K562 (cell line): ENCODE results near the gene CD47. TPM values are rescaled to one million over a fixed set of nuclear protein-coding genes. Genes with fewer than 3 reads are reported as not detected.

ENCODE experiments used
- ATAC-seq: fragments of 200-7000 bp; cut with Tn5 transposase; 3 replicates; pipeline ENCODE4 v1.9.1; 2020; ENCODE audit warnings: moderate library complexity
- BruUV-seq: library from RNA; stranded (reverse); fragments of 400-500 nt; replicated peaks from 2 replicates; lab custom pipeline; 2021; lab: Mats Ljungman, UMichigan
- CTCF ChIA-PET: fragments of 300-600 bp; formaldehyde crosslinking; extraction: SDS; loops from one replicate; lab custom pipeline; 2021; ENCODE audit warnings: low intra/inter-chr PET ratio; lab: Yijun Ruan, JAX
- POLR2A ChIA-PET: fragments of 300-600, 350-650 bp; sonication (Branson Sonifier 250); formaldehyde crosslinking; extraction: SDS; loops from one replicate; lab custom pipeline; 2021; ENCODE audit warnings: antibody characterized with exemption, inconsistent platforms; lab: Yijun Ruan, JAX
- DNase-seq, 4 experiments: peaks; one replicate each; pipeline versions ENCODE4 v3.0.0 to v3.0.0-alpha.2; 2011 to 2018; ENCODE audit warnings: low spot score in 3 of 4, mixed read lengths in 3 of 4; ENCODE audit errors: extremely low read depth in 1 of 4
- FAIRE-seq: peaks from 2 replicates; lab custom pipeline; 2011; peaks lifted over from hg19 to GRCh38; lab: Jason Lieb, UNC
- H2AFZ ChIP-seq: 2 replicates; pipeline ENCODE4 v1.6.0; 2011; ENCODE audit warnings: low read depth, low read length, control low read depth, inconsistent platforms
- H3K27ac ChIP-seq: fragments of 200-600 bp; 3 replicates; pipeline ENCODE4 v1.8.0; 2011; ENCODE audit warnings: low read depth, mild to moderate bottlenecking, control low read depth, inconsistent platforms, low read length, moderate library complexity, mixed read lengths; ENCODE audit errors: extremely low read depth
- H3K27me3 ChIP-seq, 2 experiments: fragments of 300-600 bp in 1 of 2; 2 replicates in 1 of 2; 3 replicates in 1 of 2; pipeline versions ENCODE4 v1.6.0 to v1.8.0; 2011; ENCODE audit warnings: inconsistent platforms in 2 of 2, low read length in 2 of 2, mild to moderate bottlenecking in 1 of 2, mixed read lengths in 1 of 2, moderate library complexity in 1 of 2; ENCODE audit not compliant: control insufficient read depth in 2 of 2, insufficient read depth in 2 of 2
- H3K36me3 ChIP-seq: fragments of 300-600 bp; 3 replicates; pipeline ENCODE4 v1.8.0; 2011; ENCODE audit warnings: mild to moderate bottlenecking, low read length, inconsistent platforms; ENCODE audit not compliant: control insufficient read depth, insufficient read depth
- H3K4me1 ChIP-seq, 2 experiments: fragments of 200-600 bp in 1 of 2; replicated peaks in 1 of 2; 2 replicates in 1 of 2; 3 replicates in 1 of 2; pipeline versions ENCODE4 v1.5.1 to v1.8.0; 2011; ENCODE audit warnings: inconsistent platforms in 2 of 2, low read length in 2 of 2, mild to moderate bottlenecking in 1 of 2, mixed read lengths in 1 of 2, moderate library complexity in 1 of 2; ENCODE audit not compliant: control insufficient read depth in 2 of 2, insufficient read depth in 2 of 2
- H3K4me2 ChIP-seq: 2 replicates; pipeline ENCODE4 v1.6.1; 2011; ENCODE audit warnings: low read length, control low read depth, inconsistent platforms, mixed read lengths; ENCODE audit not compliant: insufficient read depth
- H3K4me3 ChIP-seq: fragments of 200-600 bp; sonication (generic), shearing (Covaris generic); 2 replicates; pipeline ENCODE4 v1.5.1; 2016; ENCODE audit warnings: control low read depth, inconsistent platforms
- H3K79me2 ChIP-seq: fragments of 200-600 bp; 3 replicates; pipeline ENCODE4 v1.8.0; 2011; ENCODE audit warnings: low read length, inconsistent platforms; ENCODE audit not compliant: control insufficient read depth, insufficient read depth
- H3K9ac ChIP-seq, 2 experiments: 2 replicates each; pipeline versions ENCODE4 v1.6.0 to v1.6.1; 2011; ENCODE audit warnings: low read depth in 2 of 2, low read length in 2 of 2, control low read depth in 1 of 2, inconsistent platforms in 1 of 2, mild to moderate bottlenecking in 1 of 2, mixed read lengths in 1 of 2; ENCODE audit not compliant: insufficient read depth in 1 of 2
- H3K9me1 ChIP-seq: one replicate; pipeline ENCODE4 v1.6.0; 2011; ENCODE audit warnings: inconsistent platforms, mild to moderate bottlenecking, low read length, moderate library complexity; ENCODE audit not compliant: control insufficient read depth, insufficient read depth
- H3K9me3 ChIP-seq: replicated peaks from 2 replicates; pipeline ENCODE4 v1.5.1; 2011; ENCODE audit warnings: low read depth, low read length, inconsistent platforms; ENCODE audit not compliant: control insufficient read depth, insufficient read depth
- H4K20me1 ChIP-seq: replicated peaks from 2 replicates; pipeline ENCODE4 v1.6.1; 2011; ENCODE audit warnings: low read length, inconsistent platforms, mixed read lengths; ENCODE audit not compliant: control insufficient read depth, insufficient read depth
- GABPA ChIP-seq: fragments of 200-800 bp; sonication (Bioruptor generic); conservative IDR thresholded peaks from 2 replicates; pipeline ENCODE4 v1.6.1; 2016; ENCODE audit warnings: low read depth, missing genetic modification characterization, missing compliant biosample characterization
- HEY1 ChIP-seq: fragments of 250-450 bp; sonication (Bioruptor Pico); IDR thresholded peaks from 2 replicates; pipeline ENCODE4 v1.5.0; 2020; ENCODE audit warnings: mild to moderate bottlenecking, moderate library complexity, borderline replicate concordance
- KDM1A ChIP-seq, 2 experiments: fragments of 450-650 bp; IDR thresholded peaks; 2 replicates each; pipeline ENCODE4 v1.6.1; 2016; ENCODE audit warnings: mild to moderate bottlenecking in 2 of 2
- ZNF780A ChIP-seq: fragments of 250-450 bp; sonication (Bioruptor Pico); IDR thresholded peaks from 2 replicates; pipeline ENCODE4 v1.5.0; 2021; ENCODE audit warnings: mild to moderate bottlenecking
- WGBS: fragments of 100-300 bp; shearing (Covaris generic); methylation state at CpG from one replicate; pipeline ENCODE4 v1.1.6; 2016; ENCODE audit warnings: low coverage, mixed read lengths; ENCODE audit not compliant: insufficient coverage; ENCODE audit errors: missing lambda C conversion rate; 5-methylcytosine and 5-hydroxymethylcytosine counted together
- in situ Hi-C: fragments of 300-500 bp; cut with MboI; formaldehyde crosslinking; loops from 4 replicates; pipeline ENCODE4 v1.15.0; 2018; ENCODE audit warnings: inconsistent platforms, mixed read lengths
- intact Hi-C: fragments of 100-400 bp; cut with micrococcal nuclease; formaldehyde crosslinking; loops from 2 replicates; pipeline ENCODE4 v1.14.2; 2022
- polyA plus RNA-seq, 8 experiments: library from polyadenylated mRNA; depleted of rRNA in 4 of 8; stranded (reverse) in 5 of 8; unstranded in 3 of 8; fragments of >200 nt; fragmentation: Nextera tagmentation in 2 of 8; fragmentation: Illumina TruSeq in 1 of 8; extraction: Ambion mirVana in 2 of 8; extraction: Trizol in 1 of 8; gene quantifications; 2 replicates each; pipeline versions ENCODE4 v1.2.1 to v1.2.3, GENCODE V29; 2011 to 2014; ENCODE audit warnings: inconsistent platforms in 1 of 8, missing spikeins in 1 of 8
- total RNA-seq, 7 experiments: library from RNA; depleted of rRNA in 6 of 7; stranded (reverse); fragments of >200 nt in 6 of 7; fragmentation: Illumina TruSeq in 2 of 7; extraction: Trizol in 2 of 7; gene quantifications; 2 replicates each; pipeline versions ENCODE4 v1.2.1 to v1.2.3, GENCODE V29; 2011 to 2021; ENCODE audit warnings: low replicate concordance in 1 of 7

CD47 gene
- total and polyA plus RNA-seq, 9 of the 15 experiments (the other 6 are each of a cell fraction or from before 2014, with no cell fraction given) = 10.2 to 62.6 (median 36.3) TPM

- Histone ChIP-seq H3K4me2 (no peak overlapping the region), H2AFZ (peak overlapping the region; percentile 75; the same call in 1 of the 2 replicates), H3K9me1 (no peaks in the 10 kb centered on the region), H3K4me3 (no peak overlapping the region), H3K9me3 (no peaks in the 10 kb centered on the region), H3K9ac (no peak overlapping the region; a peak in 1 of 4 replicates), H3K27me3 (no peaks in the 10 kb centered on the region), H3K36me3 (no peaks in the 10 kb centered on the region; the same call in 2 of the 3 replicates), H3K27ac (no peak overlapping the region), H3K4me1 (peaks cover 11 to 38% of the 10 kb centered on the region in 2 experiments; a peak in 4 of 5 replicates), H4K20me1 (no peaks in the 10 kb centered on the region), H3K79me2 (no peaks in the 10 kb centered on the region)
- POLR2A ChIA-PET = no interaction called here
- DNase-seq (no peak), FAIRE-seq (no peak), ATAC-seq (no peak)
- in situ Hi-C loops (no loop called here), intact Hi-C loops (no loop called here)
- CTCF ChIA-PET = interaction anchor here (0.7 kb wide), 1 partner anchor 474 kb away, joined by 3 read pairs; no protein-coding TSS in a partner anchor
- WGBS = 65% methylated on average over 7 of the region's 9 CpGs
- TSS peak; percentile 1 for BruUV-seq
- TF ChIP-seq GABPA (tag) (peak; percentile 65), HEY1 (CRISPR knock-in tag) (no peak)
These were observed 36.6 kb upstream of the CD47 start for GRCh38 chr3:108127301-108127988.

- FAIRE-seq = no peak
These were observed 35.5 kb upstream of the CD47 start for GRCh38 chr3:108126348-108126747.

More at GRCh38 chr3:108126348-108126747, 35.5 kb upstream of the CD47 start:
- no peak for TF ChIP-seq ZNF780A
- peak in 1 of 2 experiments; percentile 47; a peak in 1 of 4 replicates for TF ChIP-seq KDM1A (IDR thresholded peaks at IDR 0.05)
- ATAC-seq (no peak), DNase-seq (no peak)
- POLR2A ChIA-PET = interaction anchor here (0.7 to 1.4 kb wide), 2 partner anchors 8 to 137 kb away, joined by 3 to 5 read pairs; no protein-coding TSS in a partner anchor
- no peaks in the 10 kb centered on the region for H3K27me3 ChIP-seq
- H3K4me2 ChIP-seq = no peak overlapping the region; the same call in 1 of the 2 replicates
- H2AFZ ChIP-seq = no peak overlapping the region
- no peak overlapping the region for H3K27ac ChIP-seq
- no peak overlapping the region for H3K4me3 ChIP-seq
- in situ Hi-C loops (no loop called here), intact Hi-C loops (no loop called here)
- no TSS peak for BruUV-seq
- WGBS = 67% methylated on average over 1 of the region's 1 CpG
- peaks cover 11 to 27% of the 10 kb centered on the region in 2 experiments; a peak in 4 of 5 replicates for H3K4me1 ChIP-seq
- H3K9me1 ChIP-seq = no peaks in the 10 kb centered on the region
- CTCF ChIA-PET = no interaction called here
- no peaks in the 10 kb centered on the region for H3K9me3 ChIP-seq
- no peaks in the 10 kb centered on the region for H3K79me2 ChIP-seq
- H3K9ac ChIP-seq = no peak overlapping the region
- no peaks in the 10 kb centered on the region; the same call in 2 of the 3 replicates for H3K36me3 ChIP-seq
- H4K20me1 ChIP-seq = no peaks in the 10 kb centered on the region
